ENCODE results near the gene SMPD2.

DNA sequence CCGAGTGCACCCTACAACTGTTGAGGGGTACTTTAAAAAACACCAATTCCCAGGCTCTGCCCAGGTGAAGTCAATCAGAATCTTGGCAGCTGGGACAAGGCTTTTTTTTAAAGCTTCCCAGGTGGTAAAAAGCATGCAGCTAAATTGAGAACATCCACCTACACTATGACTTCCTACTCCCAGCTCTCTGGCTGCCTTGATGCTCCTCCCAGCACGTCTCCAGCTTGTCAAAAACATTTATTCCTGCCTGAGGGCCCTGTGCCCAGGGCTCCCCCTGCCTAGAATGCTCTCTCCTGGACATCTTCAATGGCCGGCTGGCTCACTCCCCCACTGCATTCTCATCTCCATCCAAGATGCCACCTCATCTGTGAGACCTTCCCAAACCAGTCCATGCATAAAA is 32.6 kb downstream of the SMPD2 start:
- TF ChIP-seq, protein P1, sequence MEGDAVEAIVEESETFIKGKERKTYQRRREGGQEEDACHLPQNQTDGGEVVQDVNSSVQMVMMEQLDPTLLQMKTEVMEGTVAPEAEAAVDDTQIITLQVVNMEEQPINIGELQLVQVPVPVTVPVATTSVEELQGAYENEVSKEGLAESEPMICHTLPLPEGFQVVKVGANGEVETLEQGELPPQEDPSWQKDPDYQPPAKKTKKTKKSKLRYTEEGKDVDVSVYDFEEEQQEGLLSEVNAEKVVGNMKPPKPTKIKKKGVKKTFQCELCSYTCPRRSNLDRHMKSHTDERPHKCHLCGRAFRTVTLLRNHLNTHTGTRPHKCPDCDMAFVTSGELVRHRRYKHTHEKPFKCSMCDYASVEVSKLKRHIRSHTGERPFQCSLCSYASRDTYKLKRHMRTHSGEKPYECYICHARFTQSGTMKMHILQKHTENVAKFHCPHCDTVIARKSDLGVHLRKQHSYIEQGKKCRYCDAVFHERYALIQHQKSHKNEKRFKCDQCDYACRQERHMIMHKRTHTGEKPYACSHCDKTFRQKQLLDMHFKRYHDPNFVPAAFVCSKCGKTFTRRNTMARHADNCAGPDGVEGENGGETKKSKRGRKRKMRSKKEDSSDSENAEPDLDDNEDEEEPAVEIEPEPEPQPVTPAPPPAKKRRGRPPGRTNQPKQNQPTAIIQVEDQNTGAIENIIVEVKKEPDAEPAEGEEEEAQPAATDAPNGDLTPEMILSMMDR (IDR thresholded peaks at IDR 0.05): no peak
- TF ChIP-seq POLR2A (IDR thresholded peaks at IDR 0.05): no peak

Measured in uterus (tissue), 2 donors.